Breast epithelium (tissue), 3 donors: ENCODE data around the gene GBP7.

Experiments
- POLR2A ChIP-seq: fragments of 450-650 bp; IDR thresholded peaks from one replicate; pipeline ENCODE4 v1.6.1; 2016; ENCODE audit warnings: antibody characterized with exemption, mild to moderate bottlenecking, moderate library complexity
- TF ChIP-seq, protein P1 (sequence below), 3 donors: fragments of 450-650 bp; IDR thresholded peaks; one replicate each; pipeline ENCODE4 v1.5.1; 2016 to 2017; ENCODE audit warnings: antibody characterized with exemption in 3 of 3, mild to moderate bottlenecking in 3 of 3, moderate library complexity in 3 of 3

DNA sequence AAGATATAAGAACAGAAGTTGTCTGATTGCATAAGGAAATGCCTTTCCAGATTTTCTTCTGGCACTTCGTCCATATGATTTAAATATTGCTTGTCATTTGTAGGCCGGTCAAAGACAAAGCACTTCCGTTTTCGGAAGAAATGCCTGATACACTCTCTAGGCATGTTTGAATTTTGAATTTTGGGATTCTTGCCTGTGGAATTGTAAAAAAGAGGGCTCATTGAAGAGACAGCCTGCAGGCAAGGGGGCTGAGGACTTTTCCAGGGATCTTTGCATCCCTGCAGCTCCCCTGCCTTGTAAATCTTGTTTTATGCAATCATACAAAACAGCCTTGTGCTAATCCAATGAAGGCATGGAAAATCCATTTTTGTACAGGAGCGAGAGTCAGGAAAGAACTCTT is 15.5 kb upstream of the GBP7 start:
- TF ChIP-seq POLR2A: no peak
- TF ChIP-seq, protein P1, sequence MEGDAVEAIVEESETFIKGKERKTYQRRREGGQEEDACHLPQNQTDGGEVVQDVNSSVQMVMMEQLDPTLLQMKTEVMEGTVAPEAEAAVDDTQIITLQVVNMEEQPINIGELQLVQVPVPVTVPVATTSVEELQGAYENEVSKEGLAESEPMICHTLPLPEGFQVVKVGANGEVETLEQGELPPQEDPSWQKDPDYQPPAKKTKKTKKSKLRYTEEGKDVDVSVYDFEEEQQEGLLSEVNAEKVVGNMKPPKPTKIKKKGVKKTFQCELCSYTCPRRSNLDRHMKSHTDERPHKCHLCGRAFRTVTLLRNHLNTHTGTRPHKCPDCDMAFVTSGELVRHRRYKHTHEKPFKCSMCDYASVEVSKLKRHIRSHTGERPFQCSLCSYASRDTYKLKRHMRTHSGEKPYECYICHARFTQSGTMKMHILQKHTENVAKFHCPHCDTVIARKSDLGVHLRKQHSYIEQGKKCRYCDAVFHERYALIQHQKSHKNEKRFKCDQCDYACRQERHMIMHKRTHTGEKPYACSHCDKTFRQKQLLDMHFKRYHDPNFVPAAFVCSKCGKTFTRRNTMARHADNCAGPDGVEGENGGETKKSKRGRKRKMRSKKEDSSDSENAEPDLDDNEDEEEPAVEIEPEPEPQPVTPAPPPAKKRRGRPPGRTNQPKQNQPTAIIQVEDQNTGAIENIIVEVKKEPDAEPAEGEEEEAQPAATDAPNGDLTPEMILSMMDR (IDR thresholded peaks at IDR 0.05): no peak
